Measurements from ENCODE around the gene TBCD. TPM values are rescaled to one million over a fixed set of nuclear protein-coding genes. Genes with fewer than 3 reads are reported as not detected.
"Not testable (repeated sequence)": the region's sequence is repeated elsewhere in the genome, so short reads cannot be mapped to it uniquely, and the experiment has no call there.

Gene TBCD
- total RNA-seq, 4 donors from 2014 or later = 49.7 to 119 (median 71.5) TPM

GRCh38 chr17:82740906-82741759 is 10.7 kb upstream of the TBCD start:
- WGBS = 92% methylated on average over 8 of the region's 10 CpGs
- no peak for DNase-seq (ENCODE audit: low spot score in 2 of 2)
- Histone ChIP-seq H3K4me3 (no peak overlapping the region), H3K36me3 (peaks cover 42% of the 10 kb centered on the region), H3K27ac (no peak overlapping the region), H3K4me1 (peaks cover 4% of the 10 kb centered on the region), H3K27me3 (no peaks in the 10 kb centered on the region), H3K9me3 (no peaks in the 10 kb centered on the region)
- TF ChIP-seq EP300 (IDR thresholded peaks at IDR 0.05) = no peak
- TF ChIP-seq, protein P1, sequence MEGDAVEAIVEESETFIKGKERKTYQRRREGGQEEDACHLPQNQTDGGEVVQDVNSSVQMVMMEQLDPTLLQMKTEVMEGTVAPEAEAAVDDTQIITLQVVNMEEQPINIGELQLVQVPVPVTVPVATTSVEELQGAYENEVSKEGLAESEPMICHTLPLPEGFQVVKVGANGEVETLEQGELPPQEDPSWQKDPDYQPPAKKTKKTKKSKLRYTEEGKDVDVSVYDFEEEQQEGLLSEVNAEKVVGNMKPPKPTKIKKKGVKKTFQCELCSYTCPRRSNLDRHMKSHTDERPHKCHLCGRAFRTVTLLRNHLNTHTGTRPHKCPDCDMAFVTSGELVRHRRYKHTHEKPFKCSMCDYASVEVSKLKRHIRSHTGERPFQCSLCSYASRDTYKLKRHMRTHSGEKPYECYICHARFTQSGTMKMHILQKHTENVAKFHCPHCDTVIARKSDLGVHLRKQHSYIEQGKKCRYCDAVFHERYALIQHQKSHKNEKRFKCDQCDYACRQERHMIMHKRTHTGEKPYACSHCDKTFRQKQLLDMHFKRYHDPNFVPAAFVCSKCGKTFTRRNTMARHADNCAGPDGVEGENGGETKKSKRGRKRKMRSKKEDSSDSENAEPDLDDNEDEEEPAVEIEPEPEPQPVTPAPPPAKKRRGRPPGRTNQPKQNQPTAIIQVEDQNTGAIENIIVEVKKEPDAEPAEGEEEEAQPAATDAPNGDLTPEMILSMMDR (IDR thresholded peaks at IDR 0.05) = no peak
- TF ChIP-seq POLR2A (IDR thresholded peaks at IDR 0.05) = no peak
- no peak for TF ChIP-seq POLR2AphosphoS5 (IDR thresholded peaks at IDR 0.05)

- H3K9me3 ChIP-seq = peaks cover 4% of the 10 kb centered on the region
- DNase-seq (ENCODE audit: low spot score in 2 of 2) = no peak
- H3K4me1 ChIP-seq = no peaks in the 10 kb centered on the region
- 86% methylated on average over 7 of the region's 16 CpGs for WGBS
- H3K4me3 ChIP-seq = no peak overlapping the region
- no peaks in the 10 kb centered on the region for H3K27me3 ChIP-seq
- no peak for TF ChIP-seq POLR2AphosphoS5 (IDR thresholded peaks at IDR 0.05)
- TF ChIP-seq, protein P1 (IDR thresholded peaks at IDR 0.05) = no peak
- H3K27ac ChIP-seq = no peak overlapping the region
- H3K36me3 ChIP-seq = peaks cover 36% of the 10 kb centered on the region
These were observed 8.3 kb upstream of the TBCD start for GRCh38 chr17:82743344-82744219.

- peaks cover 36% of the 10 kb centered on the region for H3K36me3 ChIP-seq
These were observed 7.1 kb upstream of the TBCD start for GRCh38 chr17:82744736-82745135.

GRCh38 chr17:82745524-82745923 is 6.3 kb upstream of the TBCD start:
- WGBS = 87% methylated on average over 8 of the region's 8 CpGs
- no peaks in the 10 kb centered on the region for H3K27me3 ChIP-seq
- peaks cover 29% of the 10 kb centered on the region for H3K36me3 ChIP-seq
- no peak overlapping the region for H3K4me3 ChIP-seq
- no peak for DNase-seq (ENCODE audit: low spot score in 2 of 2)
- H3K9me3 ChIP-seq = peaks cover 4% of the 10 kb centered on the region
- TF ChIP-seq POLR2AphosphoS5 (IDR thresholded peaks at IDR 0.05) (no peak), EP300 (IDR thresholded peaks at IDR 0.05) (no peak), POLR2A (IDR thresholded peaks at IDR 0.05) (no peak)
- TF ChIP-seq, protein P1 (IDR thresholded peaks at IDR 0.05) = no peak
- no peak overlapping the region for H3K27ac ChIP-seq
- H3K4me1 ChIP-seq = no peaks in the 10 kb centered on the region

More at GRCh38 chr17:82744736-82745135, 7.1 kb upstream of the TBCD start:
- DNase-seq (ENCODE audit: low spot score in 2 of 2); H3K4me1 ChIP-seq; H3K9me3 ChIP-seq; H3K27ac ChIP-seq; H3K27me3 ChIP-seq; H3K4me3 ChIP-seq: not testable (repeated sequence)
- 67% methylated on average over 5 of the region's 7 CpGs for WGBS

GRCh38 chr17:82748756-82749155 is 3.1 kb upstream of the TBCD start:
- no peak for DNase-seq (ENCODE audit: low spot score in 2 of 2)
- 98% methylated on average over 16 of the region's 16 CpGs for WGBS
- H3K9me3 ChIP-seq = peaks cover 4% of the 10 kb centered on the region
- peaks cover 18% of the 10 kb centered on the region for H3K4me1 ChIP-seq
- no peak overlapping the region for H3K27ac ChIP-seq
- H3K27me3 ChIP-seq = no peaks in the 10 kb centered on the region
- no peak overlapping the region for H3K4me3 ChIP-seq
- TF ChIP-seq, protein P1 (IDR thresholded peaks at IDR 0.05) = no peak
- no peak for TF ChIP-seq EP300 (IDR thresholded peaks at IDR 0.05)
- H3K36me3 ChIP-seq = no peaks in the 10 kb centered on the region
